GM23338 (cell line): ENCODE results near the gene UBASH3B. TPM values are rescaled to one million over a fixed set of nuclear protein-coding genes. Genes with fewer than 3 reads are reported as not detected.

Experiments
- ATAC-seq: fragments of 200-7000 bp; cut with Tn5 transposase; 3 replicates; pipeline ENCODE4 v1.9.1; 2020
- DNase-seq: peaks from one replicate; pipeline ENCODE4 v3.0.0-alpha.2; 2015; ENCODE audit warnings: low spot score
- H2AFZ ChIP-seq: fragments of 200-600 bp; sonication (generic); 2 replicates; pipeline ENCODE4 v1.8.0; 2016; ENCODE audit warnings: antibody characterized with exemption, mild to moderate bottlenecking, moderate library complexity
- H3F3A ChIP-seq: fragments of 200-600 bp; sonication (generic); replicated peaks from 2 replicates; pipeline ENCODE4 v1.8.0; 2017; ENCODE audit warnings: antibody characterized with exemption, mixed run types, low read depth
- H3K27ac ChIP-seq: fragments of 200-600 bp; sonication (generic); 2 replicates; pipeline ENCODE4 v1.6.1; 2016; ENCODE audit warnings: low read depth
- H3K27me3 ChIP-seq: fragments of 200-600 bp; sonication (generic); 2 replicates; pipeline ENCODE4 v1.8.0; 2016; ENCODE audit warnings: mild to moderate bottlenecking, mixed run types, moderate library complexity; ENCODE audit not compliant: insufficient read depth
- H3K36me3 ChIP-seq: fragments of 200-600 bp; sonication (generic); 2 replicates; pipeline ENCODE4 v1.8.0; 2016; ENCODE audit warnings: mild to moderate bottlenecking; ENCODE audit not compliant: insufficient read depth
- H3K4me1 ChIP-seq: fragments of 200-600 bp; sonication (generic); 2 replicates; pipeline ENCODE4 v1.8.0; 2016; ENCODE audit warnings: mild to moderate bottlenecking, moderate library complexity; ENCODE audit not compliant: insufficient read depth
- H3K4me2 ChIP-seq: fragments of 200-600 bp; sonication (generic); 2 replicates; pipeline ENCODE4 v1.7.1; 2017; ENCODE audit warnings: mixed run types
- H3K4me3 ChIP-seq: fragments of 200-600 bp; sonication (generic); 2 replicates; pipeline ENCODE4 v1.6.1; 2016; ENCODE audit warnings: mixed run types
- H3K79me2 ChIP-seq: fragments of 200-600 bp; sonication (generic); replicated peaks from 2 replicates; pipeline ENCODE4 v1.8.0; 2017; ENCODE audit warnings: mild to moderate bottlenecking; ENCODE audit not compliant: insufficient read depth
- H3K9me2 ChIP-seq: fragments of 200-600 bp; sonication (generic); 2 replicates; pipeline ENCODE4 v1.8.0; 2017; ENCODE audit not compliant: insufficient read depth
- H4K20me1 ChIP-seq: fragments of 200-600 bp; sonication (generic); replicated peaks from 2 replicates; pipeline ENCODE4 v1.8.0; 2017; ENCODE audit warnings: mild to moderate bottlenecking; ENCODE audit not compliant: insufficient read depth
- H3K27ac Mint-ChIP-seq: 2 replicates; pipeline ENCODE4 v1.8.0; 2020; ENCODE audit warnings: inconsistent platforms, mild to moderate bottlenecking, moderate library complexity, mixed read lengths
- H3K27me3 Mint-ChIP-seq: 3 replicates; pipeline ENCODE4 v1.8.0; 2022; ENCODE audit warnings: low read depth, mild to moderate bottlenecking, moderate library complexity, mixed read lengths, inconsistent platforms; ENCODE audit not compliant: insufficient read depth, poor library complexity
- H3K36me3 Mint-ChIP-seq: 3 replicates; pipeline ENCODE4 v1.8.0; 2021; ENCODE audit warnings: low read depth, mild to moderate bottlenecking, inconsistent platforms, moderate library complexity, mixed read lengths
- H3K4me1 Mint-ChIP-seq: 3 replicates; pipeline ENCODE4 v1.8.0; 2020; ENCODE audit warnings: mild to moderate bottlenecking, inconsistent platforms, mixed read lengths
- H3K4me3 Mint-ChIP-seq: 3 replicates; pipeline ENCODE4 v1.8.0; 2021; ENCODE audit warnings: moderate library complexity, mild to moderate bottlenecking, inconsistent platforms, mixed read lengths
- H3K9me3 Mint-ChIP-seq: 3 replicates; pipeline ENCODE4 v1.8.0; 2020; ENCODE audit warnings: moderate library complexity, mild to moderate bottlenecking, inconsistent platforms, mixed read lengths
- CTCF ChIP-seq, 2 experiments: fragments of 200-600 bp in 1 of 2; sonication (generic) in 1 of 2; conservative IDR thresholded peaks; 2 replicates each; pipeline versions ENCODE4 v1.5.1 to v1.6.1; 2016 to 2017; ENCODE audit warnings: antibody characterized with exemption in 2 of 2, low read depth in 2 of 2, mild to moderate bottlenecking in 2 of 2, moderate library complexity in 1 of 2
- EZH2 ChIP-seq: fragments of 200-600 bp; sonication (generic); IDR thresholded peaks from one replicate; pipeline ENCODE4 v1.8.0; 2017; ENCODE audit warnings: antibody characterized with exemption, mild to moderate bottlenecking, low read depth; ENCODE audit not compliant: unreplicated experiment
- EZH2phosphoT487 ChIP-seq: fragments of 200-600 bp; sonication (generic); IDR thresholded peaks from one replicate; pipeline ENCODE4 v1.8.1; 2018; ENCODE audit warnings: antibody characterized with exemption; ENCODE audit not compliant: unreplicated experiment
- JUNB ChIP-seq: IDR thresholded peaks from one replicate; pipeline ENCODE4 v1.6.1; 2016; ENCODE audit warnings: antibody characterized with exemption; ENCODE audit not compliant: unreplicated experiment
- POLR2AphosphoS5 ChIP-seq: IDR thresholded peaks from 2 replicates; pipeline ENCODE4 v1.6.1; 2016; ENCODE audit warnings: antibody characterized with exemption, low read depth
- REST ChIP-seq: IDR thresholded peaks from one replicate; pipeline ENCODE4 v1.6.1; 2018; ENCODE audit warnings: antibody characterized with exemption; ENCODE audit not compliant: unreplicated experiment
- STAT1 ChIP-seq: IDR thresholded peaks from one replicate; pipeline ENCODE4 v1.6.1; 2016; ENCODE audit warnings: antibody characterized with exemption; ENCODE audit not compliant: unreplicated experiment
- ZNF462 ChIP-seq: fragments of 250-450 bp; sonication (Bioruptor Pico); IDR thresholded peaks from 2 replicates; pipeline ENCODE4 v1.5.0; 2020; ENCODE audit warnings: mild to moderate bottlenecking, moderate library complexity
- polyA plus RNA-seq: library from polyadenylated mRNA; unstranded; fragments of >200 nt; fragmentation: Nextera tagmentation; extraction: Ambion mirVana; gene quantifications from 2 replicates; pipeline ENCODE4 v1.2.1, GENCODE V29; 2016
- total RNA-seq: library from RNA; depleted of rRNA; stranded (reverse); fragments of >200 nt; shearing (Covaris generic); gene quantifications from 2 replicates; pipeline ENCODE4 v1.2.3, GENCODE V29; 2014

The UBASH3B gene
- total and polyA plus RNA-seq, 2 experiments from 2014 or later: 2.1 to 12.0 TPM

- no peak overlapping the region for H3K27ac Mint-ChIP-seq
- Histone ChIP-seq H3K4me1 (no peaks in the 10 kb centered on the region), H2AFZ (no peak overlapping the region), H3K36me3 (no peaks in the 10 kb centered on the region), H3K27ac (no peak overlapping the region), H3F3A (no peaks in the 10 kb centered on the region), H3K27me3 (no peaks in the 10 kb centered on the region), H3K4me2 (no peak overlapping the region), H3K4me3 (no peak overlapping the region), H3K9me2 (no peaks in the 10 kb centered on the region), H4K20me1 (no peaks in the 10 kb centered on the region), H3K79me2 (no peaks in the 10 kb centered on the region)
- no peak for DNase-seq
- no peak overlapping the region for H3K4me3 Mint-ChIP-seq
- no peak for ATAC-seq
- H3K27me3 Mint-ChIP-seq: peaks cover 1% of the 10 kb centered on the region
- TF ChIP-seq EZH2 (no peak), STAT1 (no peak)
- no peaks in the 10 kb centered on the region for H3K9me3 Mint-ChIP-seq
- no peaks in the 10 kb centered on the region for H3K36me3 Mint-ChIP-seq
- peaks cover 5% of the 10 kb centered on the region; the same call in 1 of the 3 replicates for H3K4me1 Mint-ChIP-seq
These were observed 61.8 kb downstream of the UBASH3B start for GRCh38 chr11:122717264-122717867.

- H3K4me1 Mint-ChIP-seq: peaks cover 19% of the 10 kb centered on the region
- no peak for DNase-seq
- no peak for TF ChIP-seq POLR2AphosphoS5
- no peak for TF ChIP-seq ZNF462 (CRISPR knock-in tag)
- TF ChIP-seq CTCF (conservative IDR thresholded peaks at IDR 0.05; ENCODE audit: low read depth in 2 of 2): no peak
- no peak for TF ChIP-seq EZH2
- no peak for TF ChIP-seq JUNB
- no peak for TF ChIP-seq EZH2phosphoT487
- no peak for TF ChIP-seq REST
These were observed 64.8 kb downstream of the UBASH3B start for GRCh38 chr11:122720107-122720881.

More at GRCh38 chr11:122720107-122720881, 64.8 kb downstream of the UBASH3B start:
- Mint-ChIP-seq H3K4me3 (no peak overlapping the region), H3K9me3 (no peaks in the 10 kb centered on the region), H3K27me3 (peaks cover 5% of the 10 kb centered on the region), H3K36me3 (no peaks in the 10 kb centered on the region), H3K27ac (no peak overlapping the region)
- H3K27ac ChIP-seq: no peak overlapping the region
- no peaks in the 10 kb centered on the region for H3F3A ChIP-seq
- no peak overlapping the region for H3K4me3 ChIP-seq
- H2AFZ ChIP-seq: no peak overlapping the region
- H3K36me3 ChIP-seq: no peaks in the 10 kb centered on the region
- H3K79me2 ChIP-seq: no peaks in the 10 kb centered on the region
- no peak overlapping the region for H3K4me2 ChIP-seq
- H3K27me3 ChIP-seq: no peaks in the 10 kb centered on the region
- no peaks in the 10 kb centered on the region for H4K20me1 ChIP-seq
- H3K9me2 ChIP-seq: no peaks in the 10 kb centered on the region
- H3K4me1 ChIP-seq: 0 out of 2 replicates have a peak, but pooled peaks cover 8% of the 10 kb centered on the region
- ATAC-seq: no peak
